HepG2 (cell line): ENCODE measurements around the gene PPP1R9B. TPM values are rescaled to one million over a fixed set of nuclear protein-coding genes. Genes with fewer than 3 reads are reported as not detected.

Experiments
- ATAC-seq: fragments of 200-7000 bp; cut with Tn5 transposase; 3 replicates; pipeline ENCODE4 v1.9.1; 2020; ENCODE audit warnings: mild to moderate bottlenecking, moderate library complexity
- BruUV-seq: library from RNA; stranded (reverse); fragments of 400-500 nt; replicated peaks from 2 replicates; lab custom pipeline; 2021; lab: Mats Ljungman, UMichigan
- CTCF ChIA-PET: fragments of 300-600 bp; formaldehyde crosslinking; extraction: SDS; loops from one replicate; lab custom pipeline; 2021; ENCODE audit warnings: low total read pairs, inconsistent platforms, low intra/inter-chr PET ratio; lab: Yijun Ruan, JAX
- POLR2A ChIA-PET: fragments of 350-600 bp; sonication (Branson Sonifier 250); formaldehyde crosslinking; loops from one replicate; lab custom pipeline; 2020; ENCODE audit warnings: antibody characterized with exemption, inconsistent platforms; lab: Yijun Ruan, JAX
- DNase-seq: peaks from one replicate; pipeline ENCODE4 v3.0.0-alpha.2; 2015; ENCODE audit warnings: low spot score
- FAIRE-seq: peaks from 3 replicates; lab custom pipeline; 2011; peaks lifted over from hg19 to GRCh38; lab: Jason Lieb, UNC
- H2AFZ ChIP-seq: one replicate; pipeline ENCODE4 v1.6.1; 2011; ENCODE audit warnings: low read length, inconsistent platforms
- H3K27ac ChIP-seq: fragments of 300-600 bp; 3 replicates; pipeline ENCODE4 v1.8.0; 2011; ENCODE audit warnings: mixed run types, mild to moderate bottlenecking, mixed read lengths, low read length, inconsistent platforms; ENCODE audit not compliant: insufficient read depth; ENCODE audit errors: extremely low read length
- H3K27me3 ChIP-seq, 2 experiments: fragments of 200-600 bp in 1 of 2; 2 replicates in 1 of 2; 3 replicates in 1 of 2; pipeline versions ENCODE4 v1.6.0 to v1.8.0; 2011; ENCODE audit warnings: low read length in 2 of 2, mild to moderate bottlenecking in 2 of 2, moderate library complexity in 2 of 2, inconsistent platforms in 1 of 2; ENCODE audit not compliant: insufficient read depth in 2 of 2, control insufficient read depth in 1 of 2
- H3K36me3 ChIP-seq, 2 experiments: fragments of 200-600 bp in 1 of 2; replicated peaks in 1 of 2; 2 replicates in 1 of 2; 3 replicates in 1 of 2; pipeline versions ENCODE4 v1.5.1 to v1.8.0; 2011; ENCODE audit warnings: low read length in 2 of 2, inconsistent platforms in 1 of 2; ENCODE audit not compliant: insufficient read depth in 2 of 2, control insufficient read depth in 1 of 2
- H3K4me1 ChIP-seq: 2 replicates; pipeline ENCODE4 v1.5.1; 2012; ENCODE audit warnings: low read length, inconsistent platforms; ENCODE audit not compliant: insufficient read depth
- H3K4me2 ChIP-seq: 2 replicates; pipeline ENCODE4 v1.6.0; 2011; ENCODE audit warnings: low read depth, low read length, inconsistent platforms
- H3K4me3 ChIP-seq, 3 experiments: fragments of 200-600 bp in 1 of 3; sonication (generic), shearing (Covaris generic) in 1 of 3; replicated peaks in 1 of 3; 2 replicates each; pipeline ENCODE4 v1.5.1; 2011 to 2016; ENCODE audit warnings: low read length in 3 of 3, inconsistent platforms in 2 of 3, low read depth in 2 of 3, mild to moderate bottlenecking in 2 of 3, control low read depth in 1 of 3, mixed read lengths in 1 of 3; ENCODE audit not compliant: insufficient read depth in 1 of 3
- H3K79me2 ChIP-seq: one replicate; pipeline ENCODE4 v1.6.1; 2011; ENCODE audit warnings: low read length, inconsistent platforms; ENCODE audit not compliant: insufficient read depth
- H3K9ac ChIP-seq: 2 replicates; pipeline ENCODE4 v1.6.0; 2011; ENCODE audit warnings: mild to moderate bottlenecking, low read depth, low read length, inconsistent platforms; ENCODE audit not compliant: insufficient read depth
- H3K9me3 ChIP-seq: 2 replicates; pipeline ENCODE4 v1.5.1; 2012; ENCODE audit warnings: mild to moderate bottlenecking, low read length
- H4K20me1 ChIP-seq: 2 replicates; pipeline ENCODE4 v1.6.0; 2011; ENCODE audit warnings: inconsistent platforms, mild to moderate bottlenecking, low read length, moderate library complexity; ENCODE audit not compliant: insufficient read depth
- ARNT2 ChIP-seq: sonication (generic); formaldehyde crosslinking; IDR thresholded peaks from 2 replicates; pipeline ENCODE4 v1.8.0; 2022; ENCODE audit warnings: mild to moderate bottlenecking, low read depth, missing genetic modification reagents, moderate library complexity
- ASH2L ChIP-seq: fragments of 300-600, 200-600 bp; sonication (generic); IDR thresholded peaks from 2 replicates; pipeline ENCODE4 v1.7.0; 2017; ENCODE audit warnings: low read depth, mild to moderate bottlenecking, moderate library complexity, mixed read lengths, low read length; ENCODE audit not compliant: insufficient read length
- BRCA1 ChIP-seq: sonication (generic); formaldehyde crosslinking; IDR thresholded peaks from 2 replicates; pipeline ENCODE4 v1.4.0; 2020; ENCODE audit warnings: missing genetic modification reagents
- FOSL2 ChIP-seq: sonication (generic); formaldehyde crosslinking; IDR thresholded peaks from 2 replicates; pipeline ENCODE4 v1.4.0; 2020; ENCODE audit warnings: missing genetic modification reagents
- HMGA1 ChIP-seq: sonication (generic); formaldehyde crosslinking; conservative IDR thresholded peaks from 2 replicates; pipeline ENCODE4 v1.4.0; 2020; ENCODE audit warnings: missing genetic modification reagents
- IRF2 ChIP-seq: IDR thresholded peaks from 2 replicates; pipeline ENCODE4 v1.6.1; 2018; ENCODE audit warnings: missing genetic modification reagents, missing compliant biosample characterization
- NRL ChIP-seq: sonication (generic); formaldehyde crosslinking; IDR thresholded peaks from 2 replicates; pipeline ENCODE4 v1.5.0; 2020; ENCODE audit warnings: missing genetic modification reagents, mild to moderate bottlenecking, moderate library complexity, borderline replicate concordance
- POLR2G ChIP-seq: fragments of 200-400 bp; formaldehyde crosslinking; IDR thresholded peaks from 2 replicates; pipeline ENCODE4 v1.6.1; 2018; ENCODE audit warnings: mild to moderate bottlenecking, low read depth, low read length, moderate library complexity
- SIN3A ChIP-seq: IDR thresholded peaks from 2 replicates; pipeline ENCODE4 v1.6.1; 2011; ENCODE audit warnings: low read depth, mild to moderate bottlenecking, control low read depth, low read length, borderline replicate concordance
- TAF15 ChIP-seq: fragments of 200-400 bp; formaldehyde crosslinking; IDR thresholded peaks from one replicate; pipeline ENCODE4 v1.6.1; 2018; ENCODE audit warnings: mild to moderate bottlenecking, low read depth, low read length; ENCODE audit not compliant: poor library complexity, severe bottlenecking
- ZBTB7B ChIP-seq: sonication (generic); formaldehyde crosslinking; IDR thresholded peaks from 2 replicates; pipeline ENCODE4 v1.4.0; 2020; ENCODE audit warnings: missing genetic modification reagents
- ZFX ChIP-seq: sonication (generic); formaldehyde crosslinking; IDR thresholded peaks from 2 replicates; pipeline ENCODE4 v1.4.0; 2020; ENCODE audit warnings: mild to moderate bottlenecking, low read depth, missing genetic modification reagents, moderate library complexity
- ZNF383 ChIP-seq: sonication (generic); formaldehyde crosslinking; IDR thresholded peaks from 2 replicates; pipeline ENCODE4 v1.4.0; 2020; ENCODE audit warnings: missing genetic modification reagents, mild to moderate bottlenecking, borderline replicate concordance
- ZNF674 ChIP-seq: sonication (generic); formaldehyde crosslinking; IDR thresholded peaks from 2 replicates; pipeline ENCODE4 v1.5.0; 2020; ENCODE audit warnings: low read depth, mild to moderate bottlenecking, missing genetic modification reagents
- ZNF775 ChIP-seq: sonication (generic); formaldehyde crosslinking; IDR thresholded peaks from 2 replicates; pipeline ENCODE4 v1.4.0; 2020; ENCODE audit warnings: missing genetic modification reagents, mild to moderate bottlenecking, moderate library complexity, borderline replicate concordance
- WGBS: methylation state at CpG from one replicate; pipeline ENCODE4 v1.1.6; 2017; ENCODE audit warnings: low lambda C conversion rate; 5-methylcytosine and 5-hydroxymethylcytosine counted together
- in situ Hi-C: cut with HindIII; loops from 2 replicates; pipeline ENCODE4 v1.10.0; 2017; ENCODE audit warnings: low pct_unique_long_range_greater_than_20kb; ENCODE audit not compliant: extremely low pct_ligation_motif_present
- intact Hi-C: fragments of 100-400 bp; cut with micrococcal nuclease; formaldehyde crosslinking; loops from one replicate; pipeline ENCODE4 v1.10.0; 2022; ENCODE audit not compliant: unreplicated experiment
- polyA plus RNA-seq, 8 experiments: library from polyadenylated mRNA; depleted of rRNA in 3 of 8; stranded (reverse) in 7 of 8; unstranded in 1 of 8; fragments of >200 nt; fragmentation: Illumina TruSeq in 4 of 8; extraction: Trizol in 4 of 8; gene quantifications; 2 replicates each; pipeline versions ENCODE4 v1.2.1 to v1.2.3, GENCODE V29; 2011 to 2016; ENCODE audit warnings: low read depth in 4 of 8, missing spikeins in 1 of 8, mixed read lengths in 1 of 8; ENCODE audit not compliant: insufficient read depth in 1 of 8
- total RNA-seq, 5 experiments: library from RNA; depleted of rRNA; stranded (reverse); fragments of >200 nt; fragmentation: Illumina TruSeq; extraction: Trizol; gene quantifications; 2 replicates each; pipeline ENCODE4 v1.2.3, GENCODE V29; 2016; ENCODE audit warnings: low read depth in 1 of 5
- TF ChIP-seq, protein P1 (sequence below): sonication (generic); formaldehyde crosslinking; IDR thresholded peaks from 2 replicates; pipeline ENCODE4 v1.4.0; 2020; ENCODE audit warnings: missing genetic modification reagents
- TF ChIP-seq, protein P2 (sequence below): sonication (generic); formaldehyde crosslinking; IDR thresholded peaks from 2 replicates; pipeline ENCODE4 v1.5.0; 2020; ENCODE audit warnings: missing genetic modification reagents, mild to moderate bottlenecking, borderline replicate concordance

PPP1R9B gene
- total and polyA plus RNA-seq, 2 of the 13 experiments (the other 11 are each of a cell fraction or from before 2014, with no cell fraction given) = 9.4 to 15.8 TPM

GRCh38 chr17:50141026-50141744 is 9.3 kb downstream of the PPP1R9B start:
- DNase-seq (no peak), FAIRE-seq (no peak), ATAC-seq (no peak)
- Histone ChIP-seq H3K36me3 (peaks cover 57 to 75% of the 10 kb centered on the region in 2 experiments), H3K4me2 (no peak overlapping the region), H3K9ac (no peak overlapping the region), H3K4me3 (no peak overlapping the region), H3K4me1 (peaks cover 23% of the 10 kb centered on the region), H3K27ac (no peak overlapping the region), H2AFZ (no peak overlapping the region), H4K20me1 (peaks cover 6% of the 10 kb centered on the region; the same call in 1 of the 2 replicates), H3K27me3 (no peaks in the 10 kb centered on the region), H3K79me2 (peaks cover under 1% of the 10 kb centered on the region), H3K9me3 (no peaks in the 10 kb centered on the region)
- POLR2A ChIA-PET = no interaction called here
- in situ Hi-C loops (no loop called here), intact Hi-C loops (no loop called here)
- CTCF ChIA-PET = interaction anchor here (2.2 kb wide), 1 partner anchor 20 kb away, joined by 32 read pairs; no protein-coding TSS in a partner anchor
- 97% methylated on average over 16 of the region's 16 CpGs for WGBS
- no TSS peak for BruUV-seq
- TF ChIP-seq ARNT2 (no peak), ZNF775 (CRISPR knock-in tag) (no peak), ZBTB7B (CRISPR knock-in tag) (no peak), IRF2 (CRISPR knock-in tag) (no peak), POLR2G (no peak), SIN3A (no peak), BRCA1 (no peak), TAF15 (no peak), ZNF383 (CRISPR knock-in tag) (no peak), ZFX (no peak), ZNF674 (no peak), HMGA1 (no peak), NRL (no peak), ASH2L (no peak), FOSL2 (CRISPR knock-in tag) (no peak)
- TF ChIP-seq, protein P1, sequence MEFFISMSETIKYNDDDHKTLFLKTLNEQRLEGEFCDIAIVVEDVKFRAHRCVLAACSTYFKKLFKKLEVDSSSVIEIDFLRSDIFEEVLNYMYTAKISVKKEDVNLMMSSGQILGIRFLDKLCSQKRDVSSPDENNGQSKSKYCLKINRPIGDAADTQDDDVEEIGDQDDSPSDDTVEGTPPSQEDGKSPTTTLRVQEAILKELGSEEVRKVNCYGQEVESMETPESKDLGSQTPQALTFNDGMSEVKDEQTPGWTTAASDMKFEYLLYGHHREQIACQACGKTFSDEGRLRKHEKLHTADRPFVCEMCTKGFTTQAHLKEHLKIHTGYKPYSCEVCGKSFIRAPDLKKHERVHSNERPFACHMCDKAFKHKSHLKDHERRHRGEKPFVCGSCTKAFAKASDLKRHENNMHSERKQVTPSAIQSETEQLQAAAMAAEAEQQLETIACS (CRISPR knock-in tag) = no peak
- TF ChIP-seq, protein P2, sequence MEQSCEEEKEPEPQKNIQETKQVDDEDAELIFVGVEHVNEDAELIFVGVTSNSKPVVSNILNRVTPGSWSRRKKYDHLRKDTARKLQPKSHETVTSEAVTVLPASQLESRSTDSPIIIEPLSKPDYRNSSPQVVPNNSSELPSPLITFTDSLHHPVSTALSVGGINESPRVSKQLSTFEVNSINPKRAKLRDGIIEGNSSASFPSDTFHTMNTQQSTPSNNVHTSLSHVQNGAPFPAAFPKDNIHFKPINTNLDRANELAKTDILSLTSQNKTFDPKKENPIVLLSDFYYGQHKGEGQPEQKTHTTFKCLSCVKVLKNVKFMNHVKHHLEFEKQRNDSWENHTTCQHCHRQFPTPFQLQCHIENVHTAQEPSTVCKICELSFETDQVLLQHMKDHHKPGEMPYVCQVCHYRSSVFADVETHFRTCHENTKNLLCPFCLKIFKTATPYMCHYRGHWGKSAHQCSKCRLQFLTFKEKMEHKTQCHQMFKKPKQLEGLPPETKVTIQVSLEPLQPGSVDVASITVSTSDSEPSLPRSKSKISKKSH = no peak
